A673 (cell line): ENCODE measurements around the gene TMEM202.
"Not testable (repeated sequence)": the region's sequence is repeated elsewhere in the genome, so short reads cannot be mapped to it uniquely, and the experiment has no call there.

Experiments
- EZH2 ChIP-seq: fragments of 200-600 bp; sonication (generic); IDR thresholded peaks from 2 replicates; pipeline ENCODE4 v1.6.1; 2017; ENCODE audit warnings: borderline replicate concordance, low read depth, mild to moderate bottlenecking, mixed read lengths, antibody characterized with exemption, low read length; ENCODE audit not compliant: poor library complexity, severe bottlenecking
- TF ChIP-seq, protein P1 (sequence below): fragments of 300-800, 200-600 bp; sonication (generic); conservative IDR thresholded peaks from 2 replicates; pipeline ENCODE4 v1.5.1; 2017; ENCODE audit warnings: low read depth, mild to moderate bottlenecking, antibody characterized with exemption, low read length, moderate library complexity, mixed read lengths

DNA sequence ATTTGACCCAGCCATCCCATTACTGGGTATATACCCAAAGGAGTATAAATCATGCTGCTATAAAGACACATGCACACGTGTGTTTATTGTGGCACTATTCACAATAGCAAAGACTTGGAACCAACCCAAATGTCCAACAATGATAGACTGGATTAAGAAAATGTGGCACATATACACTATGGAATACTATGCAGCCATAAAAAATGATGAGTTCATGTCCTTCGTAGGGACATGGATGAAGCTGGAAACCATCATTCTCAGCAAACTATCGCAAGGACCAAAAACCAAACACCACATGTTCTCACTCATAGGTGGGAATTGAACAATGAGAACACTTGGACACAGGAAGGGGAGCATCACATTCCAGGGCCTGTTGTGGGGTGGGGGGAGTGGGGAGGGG is 15.2 kb downstream of the TMEM202 start:
- TF ChIP-seq, protein P1, sequence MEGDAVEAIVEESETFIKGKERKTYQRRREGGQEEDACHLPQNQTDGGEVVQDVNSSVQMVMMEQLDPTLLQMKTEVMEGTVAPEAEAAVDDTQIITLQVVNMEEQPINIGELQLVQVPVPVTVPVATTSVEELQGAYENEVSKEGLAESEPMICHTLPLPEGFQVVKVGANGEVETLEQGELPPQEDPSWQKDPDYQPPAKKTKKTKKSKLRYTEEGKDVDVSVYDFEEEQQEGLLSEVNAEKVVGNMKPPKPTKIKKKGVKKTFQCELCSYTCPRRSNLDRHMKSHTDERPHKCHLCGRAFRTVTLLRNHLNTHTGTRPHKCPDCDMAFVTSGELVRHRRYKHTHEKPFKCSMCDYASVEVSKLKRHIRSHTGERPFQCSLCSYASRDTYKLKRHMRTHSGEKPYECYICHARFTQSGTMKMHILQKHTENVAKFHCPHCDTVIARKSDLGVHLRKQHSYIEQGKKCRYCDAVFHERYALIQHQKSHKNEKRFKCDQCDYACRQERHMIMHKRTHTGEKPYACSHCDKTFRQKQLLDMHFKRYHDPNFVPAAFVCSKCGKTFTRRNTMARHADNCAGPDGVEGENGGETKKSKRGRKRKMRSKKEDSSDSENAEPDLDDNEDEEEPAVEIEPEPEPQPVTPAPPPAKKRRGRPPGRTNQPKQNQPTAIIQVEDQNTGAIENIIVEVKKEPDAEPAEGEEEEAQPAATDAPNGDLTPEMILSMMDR = not testable (repeated sequence)
- TF ChIP-seq EZH2 = not testable (repeated sequence)
